ENCODE data around the gene C4orf50.

C4orf50 gene

GRCh38 chr4:5890063-5890727, 128.0 kb downstream of the C4orf50 start:
- DNase-seq (ENCODE audit: low read depth, low spot score), result no peak

GRCh38 chr4:5889002-5889696, 129.1 kb downstream of the C4orf50 start:
- DNase-seq (ENCODE audit: low read depth, low spot score), result no peak

- no peak for DNase-seq (ENCODE audit: low read depth, low spot score)
These were observed 129.8 kb downstream of the C4orf50 start for GRCh38 chr4:5888222-5889001.

- DNase-seq (ENCODE audit: low read depth, low spot score), result no peak
These were observed 130.6 kb downstream of the C4orf50 start for GRCh38 chr4:5887361-5888221.

GRCh38 chr4:5887011-5887360, 131.2 kb downstream of the C4orf50 start:
- no peak for DNase-seq (ENCODE audit: low read depth, low spot score)

- no peak for DNase-seq (ENCODE audit: low read depth, low spot score)
These were observed 132.5 kb downstream of the C4orf50 start for GRCh38 chr4:5885733-5886132.

- DNase-seq (ENCODE audit: low read depth, low spot score), result no peak
These were observed 133.4 kb downstream of the C4orf50 start for GRCh38 chr4:5884796-5885195.

GRCh38 chr4:5883916-5884315, 134.3 kb downstream of the C4orf50 start:
- no peak for DNase-seq (ENCODE audit: low read depth, low spot score)

GRCh38 chr4:5882947-5883346, 135.3 kb downstream of the C4orf50 start:
- DNase-seq (ENCODE audit: low read depth, low spot score), result no peak

GRCh38 chr4:5881340-5881739, 136.9 kb downstream of the C4orf50 start:
- no peak for DNase-seq (ENCODE audit: low read depth, low spot score)

- DNase-seq (ENCODE audit: low read depth, low spot score), result no peak
These were observed 139.9 kb downstream of the C4orf50 start for GRCh38 chr4:5878359-5878758.

GRCh38 chr4:5877392-5877791, 140.8 kb downstream of the C4orf50 start:
- DNase-seq (ENCODE audit: low read depth, low spot score), result no peak

- DNase-seq (ENCODE audit: low read depth, low spot score), result no peak
These were observed 143.3 kb downstream of the C4orf50 start for GRCh38 chr4:5874811-5875449.

- no peak for DNase-seq (ENCODE audit: low read depth, low spot score)
These were observed 147.5 kb downstream of the C4orf50 start for GRCh38 chr4:5870701-5871100.

GRCh38 chr4:5869966-5870619, 148.1 kb downstream of the C4orf50 start:
- no peak for DNase-seq (ENCODE audit: low read depth, low spot score)

GRCh38 chr4:5867866-5868265, 150.4 kb downstream of the C4orf50 start:
- DNase-seq (ENCODE audit: low read depth, low spot score), result no peak

GRCh38 chr4:5866841-5867813, 151.1 kb downstream of the C4orf50 start:
- DNase-seq (ENCODE audit: low read depth, low spot score), result no peak

GRCh38 chr4:5865896-5866599, 152.2 kb downstream of the C4orf50 start:
- DNase-seq (ENCODE audit: low read depth, low spot score), result no peak
